Stimulated activated naive B cell treated with anti-CD40 and anti-IgM and Interleukin-4, amounts not matched to agents 10 μg/mL and 1 μg/mL and 100 μg/mL, for 72 hours (primary cell): ENCODE results near the gene SNRK.

Experiments
- ATAC-seq, 2 donors: fragments of 150-1000 bp; cut with Tn5 transposase; replicated peaks; 2 replicates each; pipeline ENCODE4 v1.10.0; 2021; ENCODE audit warnings: moderate library complexity in 1 of 2
- DNase-seq: peaks from one replicate; pipeline ENCODE4 v3.0.0; 2021
- H3K27ac Mint-ChIP-seq: one replicate; pipeline ENCODE4 v1.8.0; 2022; ENCODE audit warnings: mild to moderate bottlenecking, mixed read lengths
- H3K27me3 Mint-ChIP-seq, 2 donors: one replicate each; pipeline ENCODE4 v1.8.0; 2022; ENCODE audit warnings: mixed read lengths in 2 of 2
- H3K36me3 Mint-ChIP-seq, 2 donors: one replicate each; pipeline ENCODE4 v1.8.0; 2022; ENCODE audit warnings: mixed read lengths in 2 of 2, mild to moderate bottlenecking in 1 of 2
- H3K4me1 Mint-ChIP-seq, 2 donors: one replicate each; pipeline ENCODE4 v1.8.0; 2022; ENCODE audit warnings: mixed read lengths in 2 of 2, mild to moderate bottlenecking in 1 of 2
- H3K4me3 Mint-ChIP-seq, 2 donors: one replicate each; pipeline ENCODE4 v1.8.0; 2022; ENCODE audit warnings: mild to moderate bottlenecking in 2 of 2, mixed read lengths in 2 of 2, moderate library complexity in 1 of 2
- H3K9me3 Mint-ChIP-seq, 2 donors: one replicate each; pipeline ENCODE4 v1.8.0; 2022; ENCODE audit warnings: mixed read lengths in 2 of 2, mild to moderate bottlenecking in 1 of 2

SNRK gene

DNA sequence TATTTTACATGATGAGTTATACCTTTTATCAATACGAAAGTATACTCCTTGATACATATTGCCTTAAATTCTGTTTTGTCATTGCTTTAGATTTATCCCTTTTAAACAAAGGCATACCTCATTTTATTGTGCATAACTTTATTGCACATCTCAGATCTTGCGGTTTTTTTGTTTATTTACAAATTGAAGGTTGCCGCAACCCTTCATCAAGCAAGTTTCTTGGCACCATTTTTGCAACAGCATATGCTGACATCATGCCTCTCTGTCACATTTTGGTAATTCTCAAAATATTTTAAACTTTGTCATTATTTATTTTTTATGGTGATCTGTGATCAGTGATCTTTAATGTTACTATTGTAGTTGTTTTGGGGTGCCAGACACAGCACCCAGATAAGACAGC, 20.9 kb downstream of the SNRK start:
- no peaks in the 10 kb centered on the region for H3K27me3 Mint-ChIP-seq
- no peak overlapping the region for H3K4me3 Mint-ChIP-seq
- no peak for ATAC-seq
- H3K36me3 Mint-ChIP-seq = peaks cover 31 to 58% of the 10 kb centered on the region in 2 donors
- no peak for DNase-seq
- no peak overlapping the region for H3K27ac Mint-ChIP-seq
- H3K4me1 Mint-ChIP-seq = peaks cover 29 to 62% of the 10 kb centered on the region in 2 donors
- peaks cover 0 to 1% of the 10 kb centered on the region in 2 donors for H3K9me3 Mint-ChIP-seq

DNA sequence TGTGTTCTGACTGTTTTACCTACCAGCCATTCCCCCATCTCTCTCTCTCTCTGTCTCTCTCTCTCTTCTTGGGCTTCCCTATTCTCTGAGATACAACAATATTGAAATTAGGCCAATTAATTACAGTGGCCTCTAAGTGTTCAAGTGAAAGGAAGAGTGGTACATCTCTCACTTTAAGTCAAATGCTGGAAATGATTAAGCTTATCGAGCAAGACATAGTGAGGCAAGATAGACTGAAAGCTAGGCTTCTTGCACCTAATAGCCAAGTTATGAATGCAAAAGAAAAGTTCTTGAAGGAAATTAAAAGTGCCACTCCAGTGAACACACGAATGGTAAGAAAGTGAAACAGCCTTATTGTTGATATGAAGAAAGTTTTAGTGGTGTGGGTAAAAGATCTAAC, 21.3 kb downstream of the SNRK start:
- H3K4me3 Mint-ChIP-seq = peak overlapping the region in 1 of 2 donors; percentile 50
- no peak for DNase-seq
- H3K27me3 Mint-ChIP-seq = no peaks in the 10 kb centered on the region
- H3K9me3 Mint-ChIP-seq = peaks cover 2 to 3% of the 10 kb centered on the region in 2 donors
- peak in 1 of 2 donors; percentile 42 for ATAC-seq
- H3K4me1 Mint-ChIP-seq = peaks cover 27 to 61% of the 10 kb centered on the region in 2 donors
- H3K36me3 Mint-ChIP-seq = peaks cover 32 to 59% of the 10 kb centered on the region in 2 donors
- H3K27ac Mint-ChIP-seq = peak overlapping the region; percentile 22

DNA sequence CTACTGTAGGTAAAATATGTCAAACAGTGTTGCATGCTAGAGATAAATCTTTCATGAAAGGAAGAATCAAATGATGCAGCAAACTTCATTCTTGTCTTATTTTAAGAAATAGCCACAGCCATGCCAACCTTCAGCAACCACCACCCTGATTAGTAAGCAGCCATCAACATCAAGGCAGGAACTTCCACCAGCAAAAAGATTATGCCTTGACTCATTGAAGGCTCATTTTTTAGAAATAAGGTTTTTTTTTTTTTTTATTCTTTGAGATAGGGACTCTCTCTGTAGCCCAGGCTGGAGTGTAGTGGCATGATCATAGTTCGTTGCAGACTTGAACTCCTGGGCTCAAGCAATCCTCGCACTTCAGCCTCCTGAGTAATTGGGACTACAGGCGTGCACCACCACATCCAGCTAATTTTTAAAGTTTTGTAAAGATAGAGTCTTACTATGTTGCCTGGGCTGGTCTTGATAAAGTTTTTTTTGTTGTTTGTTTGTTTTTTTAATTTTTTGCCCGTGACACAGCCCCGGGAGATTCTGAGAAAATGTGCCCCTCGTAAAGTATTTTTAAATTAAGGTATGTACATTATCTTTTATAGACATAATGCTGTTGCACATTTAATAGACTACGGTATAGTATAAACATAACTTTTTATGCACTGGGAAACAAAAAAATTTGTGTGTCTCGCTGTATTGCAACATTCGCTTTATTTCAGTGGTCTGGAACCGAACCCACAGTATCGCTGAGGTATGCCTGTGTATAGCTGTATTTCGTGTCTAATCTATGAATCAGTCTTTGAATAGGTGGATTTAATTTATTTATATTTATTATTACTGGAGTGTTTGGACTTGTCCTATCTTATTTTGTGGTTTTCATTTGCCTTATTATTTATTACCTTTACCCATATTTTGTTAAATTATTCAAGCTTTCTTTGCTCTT, 23.3 kb downstream of the SNRK start:
- Mint-ChIP-seq H3K4me3 (no peak overlapping the region), H3K4me1 (peaks cover 20 to 50% of the 10 kb centered on the region in 2 donors), H3K27ac (no peak overlapping the region), H3K9me3 (peaks cover 4 to 5% of the 10 kb centered on the region in 2 donors), H3K36me3 (peaks cover 21 to 47% of the 10 kb centered on the region in 2 donors), H3K27me3 (no peaks in the 10 kb centered on the region)
- DNase-seq (no peak), ATAC-seq (no peak)

DNA sequence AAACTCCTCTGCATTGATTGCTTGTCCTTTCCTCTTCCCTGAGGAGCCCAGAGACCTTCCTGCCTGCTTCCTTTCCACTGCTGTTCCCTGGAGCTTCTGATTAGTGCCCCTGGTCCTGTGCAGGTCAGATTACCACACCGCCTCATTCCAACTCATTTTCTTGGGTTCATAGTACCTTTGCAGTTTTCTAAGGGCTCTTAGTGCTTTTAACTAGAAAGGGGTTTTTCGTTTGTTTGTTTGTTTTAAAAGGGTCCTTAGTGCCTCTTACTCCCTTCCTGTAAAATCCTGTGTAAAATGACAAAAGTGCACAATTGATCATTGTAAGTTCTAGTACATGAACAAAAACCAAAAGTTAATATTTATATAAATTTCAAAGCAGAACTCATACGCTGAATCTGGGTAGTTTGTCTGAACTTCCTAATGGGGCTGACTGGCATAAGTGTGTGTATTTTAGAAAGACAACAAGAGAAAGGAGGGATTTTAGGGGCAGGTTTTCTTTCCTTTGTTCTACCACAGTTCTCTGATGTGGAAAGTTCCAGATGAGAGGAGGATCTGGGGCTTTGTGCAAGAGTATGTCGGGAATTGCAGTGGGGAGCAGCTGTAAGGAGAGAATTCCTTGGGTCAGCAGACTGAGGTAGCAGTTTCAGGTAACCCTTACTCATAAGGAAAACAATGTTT, 30.6 kb downstream of the SNRK start:
- peaks cover 15 to 36% of the 10 kb centered on the region in 2 donors for H3K36me3 Mint-ChIP-seq
- DNase-seq (no peak), ATAC-seq (no peak)
- peaks cover 29 to 61% of the 10 kb centered on the region in 2 donors for H3K4me1 Mint-ChIP-seq
- H3K27ac Mint-ChIP-seq = peak overlapping the region; percentile 53
- no peaks in the 10 kb centered on the region for H3K27me3 Mint-ChIP-seq
- H3K9me3 Mint-ChIP-seq = peaks cover 4% of the 10 kb centered on the region in 2 donors
- H3K4me3 Mint-ChIP-seq = no peak overlapping the region

DNA sequence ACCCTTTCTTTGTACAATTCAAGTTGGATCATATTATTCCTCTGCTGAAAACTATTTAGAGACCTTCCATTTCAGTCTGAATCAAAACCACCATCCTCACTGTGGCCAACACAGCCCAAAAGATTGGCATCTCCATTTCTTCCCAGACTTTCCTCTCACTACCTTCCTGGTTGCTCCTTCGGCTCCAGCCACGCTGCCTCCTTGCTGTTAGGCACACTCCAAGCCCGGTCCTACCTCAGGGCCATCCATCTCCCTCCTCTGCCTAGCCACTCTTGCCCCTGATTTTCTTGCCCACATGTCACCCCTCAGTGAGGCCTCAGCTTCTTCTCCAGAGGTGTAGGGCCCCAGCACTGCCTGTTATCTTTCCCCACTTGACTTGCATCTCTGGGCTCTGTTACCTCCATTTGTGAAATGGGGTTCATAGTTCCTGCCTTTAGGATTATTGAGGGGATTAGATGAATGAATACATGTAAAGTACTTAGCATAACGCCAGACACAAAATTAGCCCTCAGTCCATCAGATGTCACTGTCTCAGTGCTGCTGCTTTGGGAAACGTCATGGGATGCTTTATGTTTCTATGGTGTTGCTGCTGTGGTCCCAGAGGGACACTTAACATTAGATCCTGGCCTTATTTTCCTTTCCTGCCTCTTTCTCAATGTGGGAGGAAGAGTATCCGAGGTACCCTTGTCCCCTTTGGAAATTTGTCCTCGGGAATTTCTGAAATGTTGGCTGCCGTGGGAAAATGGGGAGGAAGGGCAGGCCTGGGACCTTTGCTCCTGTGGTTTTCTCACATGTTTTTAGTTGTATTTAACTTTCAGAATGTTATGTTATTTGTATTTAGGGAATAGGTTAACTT, 31.3 kb downstream of the SNRK start:
- Mint-ChIP-seq H3K27me3 (no peaks in the 10 kb centered on the region), H3K36me3 (peaks cover 13 to 32% of the 10 kb centered on the region in 2 donors), H3K4me1 (peaks cover 29 to 58% of the 10 kb centered on the region in 2 donors), H3K9me3 (peaks cover 2% of the 10 kb centered on the region in 2 donors), H3K27ac (peak overlapping the region; percentile 25), H3K4me3 (no peak overlapping the region)
- ATAC-seq = no peak
- no peak for DNase-seq

DNA sequence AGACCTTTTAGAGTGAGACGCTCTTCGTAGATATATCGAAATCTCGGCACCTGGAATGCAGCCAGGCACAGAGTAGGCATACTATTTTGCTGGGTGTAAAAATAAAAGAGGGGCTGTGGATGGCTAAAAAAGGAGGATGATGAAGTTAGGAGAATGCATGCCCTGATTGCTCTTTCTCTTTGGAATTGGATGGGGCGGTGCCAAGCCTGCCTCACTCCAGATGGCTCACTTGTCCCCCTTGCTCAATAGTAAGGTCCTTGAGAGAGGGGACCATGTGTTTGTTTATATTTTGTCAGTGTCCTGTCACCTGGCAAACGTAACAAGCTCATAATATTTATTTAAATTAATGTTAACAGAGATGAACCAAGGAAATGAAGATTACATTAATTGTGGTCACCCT, 33.0 kb downstream of the SNRK start:
- Mint-ChIP-seq H3K4me1 (peaks cover 29 to 55% of the 10 kb centered on the region in 2 donors), H3K27ac (peak overlapping the region; percentile 62), H3K4me3 (no peak overlapping the region), H3K27me3 (no peaks in the 10 kb centered on the region), H3K9me3 (no peaks in the 10 kb centered on the region), H3K36me3 (peaks cover 13 to 29% of the 10 kb centered on the region in 2 donors)
- ATAC-seq (no peak), DNase-seq (no peak)

DNA sequence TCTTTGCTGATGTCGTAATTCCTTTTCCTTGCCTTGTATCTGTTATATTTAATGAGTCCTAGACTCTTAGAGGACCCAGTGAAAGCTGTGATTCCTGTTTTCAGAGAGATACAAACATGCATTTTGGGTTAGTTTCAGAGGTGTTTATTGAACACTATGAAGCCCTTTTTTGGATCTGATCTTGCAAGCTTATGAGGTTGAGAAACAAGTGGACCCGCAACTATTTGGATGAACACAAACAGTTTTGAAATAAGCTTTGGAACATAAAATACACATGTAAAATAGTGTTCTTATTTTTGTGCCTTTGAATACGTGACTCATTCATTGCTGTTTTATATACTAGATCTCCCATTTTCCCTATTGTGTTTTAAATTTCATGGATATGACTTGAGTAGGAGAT, 33.5 kb downstream of the SNRK start:
- H3K4me3 Mint-ChIP-seq = no peak overlapping the region
- peaks cover 28 to 54% of the 10 kb centered on the region in 2 donors for H3K4me1 Mint-ChIP-seq
- no peak for DNase-seq
- no peak for ATAC-seq
- no peaks in the 10 kb centered on the region for H3K27me3 Mint-ChIP-seq
- H3K27ac Mint-ChIP-seq = peak overlapping the region; percentile 80
- H3K9me3 Mint-ChIP-seq = no peaks in the 10 kb centered on the region
- peaks cover 13 to 29% of the 10 kb centered on the region in 2 donors for H3K36me3 Mint-ChIP-seq

DNA sequence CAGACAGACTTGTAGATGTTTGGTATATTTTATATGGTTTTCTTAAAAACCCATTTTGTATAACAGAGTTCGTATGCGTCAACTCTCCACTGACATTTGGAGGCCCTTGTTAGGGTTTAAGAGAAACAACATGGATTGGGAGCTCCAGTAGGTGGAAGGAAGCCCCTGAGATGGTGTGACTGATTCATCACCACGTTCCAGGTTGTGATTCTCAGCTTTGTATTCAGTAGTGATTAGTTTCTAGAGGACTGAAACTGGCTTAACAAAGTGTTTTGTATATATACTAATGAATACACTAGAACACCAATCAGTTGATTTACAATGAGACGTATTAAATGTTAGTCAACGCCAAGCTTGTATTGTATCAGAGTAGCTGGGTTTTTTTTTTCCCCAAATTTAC, 33.9 kb downstream of the SNRK start:
- Mint-ChIP-seq H3K4me3 (no peak overlapping the region), H3K4me1 (peaks cover 29 to 54% of the 10 kb centered on the region in 2 donors), H3K36me3 (peaks cover 13 to 29% of the 10 kb centered on the region in 2 donors), H3K27ac (no peak overlapping the region), H3K9me3 (no peaks in the 10 kb centered on the region), H3K27me3 (no peaks in the 10 kb centered on the region)
- no peak for DNase-seq
- ATAC-seq = no peak

DNA sequence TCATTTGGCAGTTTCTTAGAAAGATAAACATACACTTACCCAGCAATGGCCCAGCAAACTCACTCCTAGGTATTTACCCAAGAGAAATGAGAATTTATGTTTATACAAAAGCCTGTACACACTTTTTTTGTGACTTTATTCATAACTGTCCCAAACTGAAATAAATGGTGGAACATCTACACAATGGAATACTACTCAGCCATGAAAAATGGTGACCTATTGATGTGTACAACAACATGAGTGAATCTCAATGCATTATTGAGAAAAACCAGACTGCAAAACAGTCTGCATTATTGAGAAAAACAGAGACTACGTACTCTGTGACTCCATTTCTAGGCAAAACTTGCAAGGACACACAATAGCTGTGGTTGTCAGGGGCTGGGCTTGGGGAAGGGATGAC, 37.2 kb downstream of the SNRK start:
- Mint-ChIP-seq H3K9me3 (no peaks in the 10 kb centered on the region), H3K27ac (no peak overlapping the region), H3K27me3 (no peaks in the 10 kb centered on the region), H3K4me3 (no peak overlapping the region), H3K36me3 (peaks cover 8 to 20% of the 10 kb centered on the region in 2 donors), H3K4me1 (peaks cover 37 to 64% of the 10 kb centered on the region in 2 donors)
- no peak for ATAC-seq
- DNase-seq = no peak

DNA sequence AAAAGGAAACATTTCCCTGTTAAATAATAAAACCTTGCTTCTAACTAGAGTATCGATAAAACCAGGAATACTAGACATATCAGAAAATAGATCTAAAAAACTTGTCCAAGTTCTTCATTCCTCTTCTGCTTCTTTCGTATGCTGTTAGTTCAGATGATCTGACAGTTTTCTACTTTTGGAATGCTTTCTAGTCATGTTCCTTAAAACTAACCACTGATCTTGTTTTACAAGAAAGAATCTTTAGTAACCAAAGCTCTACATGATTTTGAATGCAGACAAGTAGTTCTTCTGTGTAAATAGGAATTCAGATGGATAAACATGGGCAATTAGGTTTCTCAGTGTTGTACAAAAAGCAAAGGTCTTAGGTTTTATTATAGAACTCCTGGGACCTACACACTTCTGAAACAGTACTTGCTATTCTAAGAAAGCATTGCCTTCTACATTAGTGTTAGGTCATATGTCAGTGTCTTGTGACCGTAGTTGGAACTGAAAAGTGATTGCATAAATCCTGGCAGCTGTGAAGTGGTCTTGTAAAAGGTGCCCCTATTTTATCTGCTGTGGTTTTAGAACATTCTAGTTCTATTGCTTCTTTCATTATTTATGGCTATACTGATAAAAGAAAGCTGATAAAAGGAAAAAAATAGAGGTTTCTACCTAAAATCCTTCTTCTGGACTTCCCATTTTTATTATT, 40.7 kb downstream of the SNRK start:
- peaks cover 27 to 58% of the 10 kb centered on the region in 2 donors for H3K4me1 Mint-ChIP-seq
- DNase-seq (no peak), ATAC-seq (peak; percentile 88 to 89)
- H3K9me3 Mint-ChIP-seq = no peaks in the 10 kb centered on the region
- H3K27ac Mint-ChIP-seq = peak overlapping the region; percentile 83
- peak overlapping the region; percentile 42 to 63 for H3K4me3 Mint-ChIP-seq
- H3K27me3 Mint-ChIP-seq = no peaks in the 10 kb centered on the region
- peaks cover 9 to 10% of the 10 kb centered on the region in 2 donors for H3K36me3 Mint-ChIP-seq

DNA sequence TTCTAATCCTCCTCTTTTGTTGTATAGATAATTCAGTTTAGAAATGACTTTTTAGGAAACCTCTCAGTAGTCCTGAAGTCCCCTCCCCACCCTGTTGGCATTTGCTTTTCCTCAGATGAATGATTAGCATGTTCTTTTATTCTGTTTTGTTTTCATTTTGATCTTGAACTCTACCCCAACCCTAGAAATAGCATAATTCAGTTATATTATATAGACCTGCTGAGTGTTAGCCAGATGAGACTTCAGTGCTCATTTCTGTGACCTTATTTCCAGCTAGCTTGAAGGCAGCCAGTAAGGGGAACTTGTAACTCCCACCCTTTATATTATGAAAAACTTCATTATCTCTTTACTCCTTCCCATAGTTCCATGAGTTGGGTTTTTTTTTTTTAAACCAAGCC, 41.2 kb downstream of the SNRK start:
- peak; percentile 4 for DNase-seq
- Mint-ChIP-seq H3K36me3 (peaks cover 11 to 15% of the 10 kb centered on the region in 2 donors), H3K27ac (peak overlapping the region; percentile 83), H3K4me1 (peaks cover 27 to 63% of the 10 kb centered on the region in 2 donors), H3K9me3 (no peaks in the 10 kb centered on the region), H3K27me3 (no peaks in the 10 kb centered on the region), H3K4me3 (peak overlapping the region; percentile 37 to 43)
- peak; percentile 85 to 88 for ATAC-seq

DNA sequence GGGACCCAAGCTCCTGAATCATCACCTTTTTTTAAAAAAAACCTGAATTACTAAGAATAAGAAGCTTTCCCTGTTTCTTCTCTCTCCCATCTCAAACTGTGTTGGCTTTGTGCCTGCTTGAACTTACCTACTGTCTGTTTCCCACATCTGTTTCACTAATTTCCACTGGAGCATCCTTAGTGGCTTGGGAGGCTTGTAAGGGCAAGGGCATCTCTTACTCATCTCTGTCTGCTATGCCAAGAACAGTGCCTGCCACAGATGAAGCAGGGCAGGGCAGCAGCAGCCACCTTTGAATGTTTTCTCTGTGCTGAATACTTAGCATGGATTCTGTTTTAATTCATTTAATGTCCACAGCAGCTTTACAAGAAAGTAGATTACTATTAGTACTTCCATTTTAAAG, 42.3 kb downstream of the SNRK start:
- Mint-ChIP-seq H3K36me3 (peaks cover 15 to 23% of the 10 kb centered on the region in 2 donors), H3K4me3 (peak overlapping the region; percentile 27 to 58), H3K27me3 (no peaks in the 10 kb centered on the region), H3K9me3 (no peaks in the 10 kb centered on the region), H3K4me1 (peaks cover 27 to 69% of the 10 kb centered on the region in 2 donors), H3K27ac (peak overlapping the region; percentile 75)
- ATAC-seq (no peak), DNase-seq (no peak)

DNA sequence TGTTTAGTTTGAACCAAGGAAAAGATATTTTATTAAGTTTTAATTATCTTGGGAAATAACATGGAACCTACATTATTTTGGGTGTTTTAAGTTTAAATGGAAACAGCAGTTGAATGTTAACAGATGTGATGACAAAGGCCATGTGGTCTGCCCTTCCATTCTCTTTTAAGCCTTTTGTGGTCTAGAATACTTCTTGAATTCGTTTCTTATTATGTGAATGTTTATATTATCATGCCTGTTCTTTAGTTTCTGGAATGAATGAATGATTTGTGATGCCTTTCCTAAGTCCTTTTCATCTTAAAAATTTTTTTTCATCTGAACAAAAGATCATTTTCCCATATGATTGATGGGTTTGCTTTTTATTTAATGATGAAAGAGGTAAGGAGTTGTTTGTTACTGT, 44.6 kb downstream of the SNRK start:
- H3K4me1 Mint-ChIP-seq = peaks cover 20 to 60% of the 10 kb centered on the region in 2 donors
- H3K36me3 Mint-ChIP-seq = peaks cover 29 to 39% of the 10 kb centered on the region in 2 donors
- no peaks in the 10 kb centered on the region for H3K27me3 Mint-ChIP-seq
- no peak overlapping the region for H3K27ac Mint-ChIP-seq
- no peak for DNase-seq
- ATAC-seq = no peak
- H3K9me3 Mint-ChIP-seq = peaks cover 7 to 8% of the 10 kb centered on the region in 2 donors
- no peak overlapping the region for H3K4me3 Mint-ChIP-seq
